OCI-LY7 (cell line): ENCODE data around the gene GDF2. TPM values are rescaled to one million over a fixed set of nuclear protein-coding genes. Genes with fewer than 3 reads are reported as not detected.

Experiments used
- BruUV-seq: library from RNA; stranded (reverse); fragments of 400-500 nt; replicated peaks from 2 replicates; lab custom pipeline; 2021; lab: Mats Ljungman, UMichigan
- CTCF ChIA-PET: fragments of 300-600 bp; sonication (Branson Sonifier 250); formaldehyde crosslinking; loops from one replicate; lab custom pipeline; 2022; ENCODE audit warnings: antibody characterized with exemption; ENCODE audit not compliant: unreplicated experiment; lab: Charles Lee
- POLR2A ChIA-PET: fragments of 300-600 bp; sonication (Branson Sonifier 250); formaldehyde crosslinking; loops from one replicate; lab custom pipeline; 2022; ENCODE audit warnings: antibody characterized with exemption; lab: Charles Lee
- DNase-seq: peaks from one replicate; pipeline ENCODE4 v3.0.0-alpha.2; 2015; ENCODE audit warnings: low spot score
- H2AFZ ChIP-seq: fragments of 200-600 bp; sonication (generic), shearing (Covaris generic); 2 replicates; pipeline ENCODE4 v1.6.1; 2014; ENCODE audit warnings: mild to moderate bottlenecking, antibody characterized with exemption, low read length, moderate library complexity
- H3K27ac ChIP-seq: fragments of 200-600 bp; sonication (generic); 2 replicates; pipeline ENCODE4 v1.5.1; 2014; ENCODE audit warnings: mixed run types, low read depth, mild to moderate bottlenecking, moderate library complexity, low read length, inconsistent platforms; ENCODE audit not compliant: poor library complexity, severe bottlenecking
- H3K36me3 ChIP-seq: fragments of 200-600 bp; sonication (generic); 2 replicates; pipeline ENCODE4 v1.6.1; 2014; ENCODE audit warnings: mild to moderate bottlenecking, antibody characterized with exemption, low read length, moderate library complexity, mixed read lengths; ENCODE audit not compliant: insufficient read depth
- H3K4me1 ChIP-seq: fragments of 200-600 bp; sonication (generic); 2 replicates; pipeline ENCODE4 v1.5.1; 2014; ENCODE audit warnings: mild to moderate bottlenecking, low read length; ENCODE audit not compliant: insufficient read depth, poor library complexity, severe bottlenecking
- H3K4me2 ChIP-seq: fragments of 200-600 bp; sonication (generic); 2 replicates; pipeline ENCODE4 v1.6.1; 2014; ENCODE audit warnings: mild to moderate bottlenecking, low read length
- H3K4me3 ChIP-seq: fragments of 200-600 bp; sonication (generic); 2 replicates; pipeline ENCODE4 v1.5.1; 2014; ENCODE audit warnings: mild to moderate bottlenecking, low read depth, low read length; ENCODE audit not compliant: poor library complexity, severe bottlenecking
- H3K79me2 ChIP-seq: fragments of 200-600 bp; sonication (generic); 2 replicates; pipeline ENCODE4 v1.6.1; 2016; ENCODE audit warnings: low read depth, mild to moderate bottlenecking, low read length, moderate library complexity, mixed read lengths; ENCODE audit not compliant: insufficient read depth
- H3K9me2 ChIP-seq: fragments of 200-600 bp; sonication (generic); 2 replicates; pipeline ENCODE4 v1.6.1; 2016; ENCODE audit warnings: mild to moderate bottlenecking, low read length, mixed read lengths; ENCODE audit not compliant: insufficient read depth
- H3K9me3 ChIP-seq: fragments of 200-600 bp; sonication (generic); 2 replicates; pipeline ENCODE4 v1.6.1; 2014; ENCODE audit warnings: mild to moderate bottlenecking, mixed run types, low read length, mixed read lengths
- H4K20me1 ChIP-seq: fragments of 200-600 bp; sonication (generic); 2 replicates; pipeline ENCODE4 v1.6.1; 2014; ENCODE audit warnings: mild to moderate bottlenecking, antibody characterized with exemption, low read length, moderate library complexity, mixed read lengths; ENCODE audit not compliant: insufficient read depth
- CTCF ChIP-seq: fragments of 200-600 bp; sonication (generic); conservative IDR thresholded peaks from 2 replicates; pipeline ENCODE4 v1.5.1; 2014; ENCODE audit warnings: mild to moderate bottlenecking, antibody characterized with exemption, low read length, moderate library complexity, mixed read lengths
- EZH2phosphoT487 ChIP-seq: fragments of 200-600 bp; sonication (generic); IDR thresholded peaks from 2 replicates; pipeline ENCODE4 v1.6.1; 2018; ENCODE audit warnings: low read depth, borderline replicate concordance, mild to moderate bottlenecking, mixed run types, antibody characterized with exemption, low read length, moderate library complexity, mixed read lengths
- intact Hi-C: fragments of 100-400 bp; cut with micrococcal nuclease; formaldehyde crosslinking; loops from one replicate; pipeline ENCODE4 v1.10.0; 2022; ENCODE audit not compliant: unreplicated experiment
- total RNA-seq, 2 experiments: library from RNA; depleted of rRNA in 1 of 2; stranded (reverse); fragments of >200 nt in 1 of 2; shearing (Covaris generic) in 1 of 2; gene quantifications; 2 replicates each; pipeline ENCODE4 v1.2.3, GENCODE V29; 2014 to 2022

Gene GDF2
- total RNA-seq, 2 experiments from 2014 or later, result not detected

- Histone ChIP-seq H3K4me3 (no peak overlapping the region), H3K9me3 (no peaks in the 10 kb centered on the region), H4K20me1 (no peaks in the 10 kb centered on the region), H3K27ac (no peak overlapping the region), H3K36me3 (no peaks in the 10 kb centered on the region), H2AFZ (no peak overlapping the region), H3K4me1 (no peaks in the 10 kb centered on the region), H3K79me2 (no peaks in the 10 kb centered on the region), H3K9me2 (no peaks in the 10 kb centered on the region), H3K4me2 (no peak overlapping the region)
- DNase-seq, result no peak
- CTCF ChIA-PET, result interaction anchor here (1.4 to 1.9 kb wide), 2 partner anchors 265 to 288 kb away, joined by 10 read pairs; no protein-coding TSS in a partner anchor
- no peak for TF ChIP-seq CTCF
- TF ChIP-seq EZH2phosphoT487, result no peak
- BruUV-seq, result no TSS peak
- POLR2A ChIA-PET, result interaction anchor here (0.5 kb wide), 1 partner anchor 84 kb away, joined by 3 read pairs; no protein-coding TSS in a partner anchor
- intact Hi-C loops, result loop anchor here (1.0 to 10.0 kb wide), 3 partner anchors 62 to 288 kb away; no protein-coding TSS in a partner anchor
These were observed 9.6 kb upstream of the GDF2 start for GRCh38 chr10:47312663-47312995.

GRCh38 chr10:47314416-47314970, 7.8 kb upstream of the GDF2 start:
- no peak for DNase-seq
- H2AFZ ChIP-seq, result no peak overlapping the region
- no peaks in the 10 kb centered on the region for H3K4me1 ChIP-seq
- no peak overlapping the region for H3K4me2 ChIP-seq
- H3K36me3 ChIP-seq, result no peaks in the 10 kb centered on the region
- TF ChIP-seq CTCF (no peak), EZH2phosphoT487 (no peak)
- no peak overlapping the region for H3K4me3 ChIP-seq
- no peak overlapping the region for H3K27ac ChIP-seq
- POLR2A ChIA-PET, result no interaction called here
- no peaks in the 10 kb centered on the region for H3K9me3 ChIP-seq
- intact Hi-C loops, result loop anchor here (10.0 kb wide), 1 partner anchor 60 kb away; no protein-coding TSS in a partner anchor
- BruUV-seq, result no TSS peak
- no peaks in the 10 kb centered on the region for H4K20me1 ChIP-seq
- no peaks in the 10 kb centered on the region for H3K9me2 ChIP-seq
- CTCF ChIA-PET, result no interaction called here
- H3K79me2 ChIP-seq, result no peaks in the 10 kb centered on the region

- intact Hi-C loops, result loop anchor here (10.0 kb wide), 1 partner anchor 59 kb away; no protein-coding TSS in a partner anchor
- Histone ChIP-seq H4K20me1 (no peaks in the 10 kb centered on the region), H3K27ac (no peak overlapping the region), H3K9me3 (no peaks in the 10 kb centered on the region), H3K4me2 (no peak overlapping the region), H3K4me1 (no peaks in the 10 kb centered on the region), H3K4me3 (no peak overlapping the region), H3K36me3 (no peaks in the 10 kb centered on the region), H3K79me2 (no peaks in the 10 kb centered on the region), H3K9me2 (no peaks in the 10 kb centered on the region), H2AFZ (no peak overlapping the region)
- ChIA-PET CTCF (interaction anchor here (0.6 kb wide), 1 partner anchor 21 kb away, joined by 3 read pairs; no protein-coding TSS in a partner anchor), POLR2A (no interaction called here)
- DNase-seq, result no peak
- no TSS peak for BruUV-seq
- no peak for TF ChIP-seq EZH2phosphoT487
- no peak for TF ChIP-seq CTCF
These were observed 6.8 kb upstream of the GDF2 start for GRCh38 chr10:47315421-47315820.
